Mammary epithelial cell (primary cell): Measurements from ENCODE around the gene TRAK1.

Source experiments
- EZH2 ChIP-seq: IDR thresholded peaks from 2 replicates; pipeline ENCODE4 v1.6.1; 2012; ENCODE audit warnings: low read length, inconsistent platforms, borderline replicate concordance
- TF ChIP-seq, protein P1 (sequence below), 2 donors: IDR thresholded peaks in 1 of 2; conservative IDR thresholded peaks in 1 of 2; 2 replicates each; pipeline ENCODE4 v1.5.1; 2011 to 2012; ENCODE audit warnings: inconsistent platforms in 2 of 2, low read length in 2 of 2, mild to moderate bottlenecking in 2 of 2, control low read depth in 1 of 2, low read depth in 1 of 2; ENCODE audit not compliant: insufficient read depth in 1 of 2; ENCODE audit errors: extremely low read depth in 1 of 2

GRCh38 chr3:42157540-42158538 is 66.7 kb downstream of the TRAK1 start:
- no peak for TF ChIP-seq EZH2
- TF ChIP-seq, protein P1, sequence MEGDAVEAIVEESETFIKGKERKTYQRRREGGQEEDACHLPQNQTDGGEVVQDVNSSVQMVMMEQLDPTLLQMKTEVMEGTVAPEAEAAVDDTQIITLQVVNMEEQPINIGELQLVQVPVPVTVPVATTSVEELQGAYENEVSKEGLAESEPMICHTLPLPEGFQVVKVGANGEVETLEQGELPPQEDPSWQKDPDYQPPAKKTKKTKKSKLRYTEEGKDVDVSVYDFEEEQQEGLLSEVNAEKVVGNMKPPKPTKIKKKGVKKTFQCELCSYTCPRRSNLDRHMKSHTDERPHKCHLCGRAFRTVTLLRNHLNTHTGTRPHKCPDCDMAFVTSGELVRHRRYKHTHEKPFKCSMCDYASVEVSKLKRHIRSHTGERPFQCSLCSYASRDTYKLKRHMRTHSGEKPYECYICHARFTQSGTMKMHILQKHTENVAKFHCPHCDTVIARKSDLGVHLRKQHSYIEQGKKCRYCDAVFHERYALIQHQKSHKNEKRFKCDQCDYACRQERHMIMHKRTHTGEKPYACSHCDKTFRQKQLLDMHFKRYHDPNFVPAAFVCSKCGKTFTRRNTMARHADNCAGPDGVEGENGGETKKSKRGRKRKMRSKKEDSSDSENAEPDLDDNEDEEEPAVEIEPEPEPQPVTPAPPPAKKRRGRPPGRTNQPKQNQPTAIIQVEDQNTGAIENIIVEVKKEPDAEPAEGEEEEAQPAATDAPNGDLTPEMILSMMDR (conservative IDR thresholded peaks at IDR 0.05 in 1 of 2, IDR thresholded peaks at IDR 0.05 in 1 of 2; ENCODE audit: extremely low read depth in 1 of 2, insufficient read depth in 1 of 2, low read depth in 1 of 2, low read length in 2 of 2): no peak
